ENCODE results near the gene CRMP1. TPM values are rescaled to one million over a fixed set of nuclear protein-coding genes. Genes with fewer than 3 reads are reported as not detected.

The CRMP1 gene
- total and polyA plus RNA-seq, 2 of the 8 experiments (the other 6 are each of a cell fraction or from before 2014, with no cell fraction given): 120 to 131 TPM

DNA sequence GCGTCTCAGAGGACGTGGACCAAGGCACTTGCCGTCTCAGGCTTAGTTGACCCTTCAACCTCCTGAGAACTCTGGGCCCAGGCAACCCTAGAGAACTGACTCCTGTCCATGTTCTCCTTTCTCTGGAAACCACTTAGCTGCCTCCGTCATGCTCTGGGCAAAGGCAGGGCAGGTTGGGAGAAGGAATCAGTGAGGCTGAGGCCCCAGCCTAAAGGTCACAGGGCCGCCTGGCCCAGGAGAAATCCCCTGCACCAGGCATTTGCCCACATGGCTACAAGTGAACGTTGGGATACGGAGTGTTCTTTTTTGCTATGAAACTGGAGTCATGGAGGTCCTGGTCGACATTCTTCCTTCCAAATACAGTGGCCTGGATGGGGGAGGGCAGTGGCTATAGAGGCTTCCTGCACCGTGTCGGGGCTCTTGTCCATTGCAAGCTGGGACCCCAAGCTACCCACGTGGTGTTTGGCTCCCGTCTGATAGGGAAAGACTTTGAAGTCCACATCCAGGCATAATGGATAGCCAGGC lies 76.0 kb downstream of the CRMP1 start:
- Histone ChIP-seq H2BK5ac (ENCODE audit: low read depth, low read length) (no peak overlapping the region), H3K79me1 (ENCODE audit: low read depth, low read length) (peaks cover 10% of the 10 kb centered on the region; the same call in 1 of the 2 replicates), H3K23me2 (ENCODE audit: low read depth, low read length) (peaks cover 1% of the 10 kb centered on the region; the same call in 1 of the 2 replicates), H4K5ac (ENCODE audit: insufficient read length, low read depth, low read length) (no peak overlapping the region), H3K79me2 (ENCODE audit: control insufficient read depth in 1 of 2, insufficient read depth in 2 of 2, low read length in 2 of 2) (no peaks in the 10 kb centered on the region), H3K9ac (replicated peaks in 1 of 4; ENCODE audit: extremely low read depth in 1 of 4, low read depth in 3 of 4, low read length in 3 of 4) (no peak overlapping the region), H4K20me1 (replicated peaks in 1 of 2; ENCODE audit: control insufficient read depth in 1 of 2, insufficient read depth in 2 of 2, low read length in 2 of 2) (peaks cover 2 to 14% of the 10 kb centered on the region in 2 experiments), H3K4me2 (ENCODE audit: insufficient read depth in 1 of 2, low read depth in 2 of 2, low read length in 2 of 2) (no peak overlapping the region), H3K27ac (ENCODE audit: low read depth, low read length) (no peak overlapping the region), H3K18ac (ENCODE audit: extremely low read depth, low read length) (no peak overlapping the region), H3K4me3 (ENCODE audit: extremely low read depth in 1 of 4, insufficient read depth in 2 of 4, low read depth in 3 of 4, low read length in 4 of 4) (no peak overlapping the region), H2AFZ (ENCODE audit: low read length) (no peak overlapping the region), H3K36me3 (ENCODE audit: control insufficient read depth in 2 of 4, insufficient read depth in 4 of 4, low read length in 3 of 4) (peaks cover 6 to 18% (median 14%) of the 10 kb centered on the region in 4 experiments; a peak in 7 of 8 replicates), H2BK12ac (ENCODE audit: low read depth, low read length) (no peak overlapping the region), H4K91ac (replicated peaks; ENCODE audit: insufficient read length, low read length) (no peak overlapping the region), H3K23ac (ENCODE audit: insufficient read length) (no peak overlapping the region), H2AK5ac (ENCODE audit: low read depth, low read length) (no peak overlapping the region), H3K14ac (ENCODE audit: insufficient read length) (no peak overlapping the region), H4K8ac (ENCODE audit: extremely low read depth, insufficient read depth, low read length) (no peak overlapping the region), H2BK120ac (replicated peaks; ENCODE audit: low read depth, low read length) (no peak overlapping the region), H3K4ac (replicated peaks; ENCODE audit: insufficient read length, low read depth, low read length) (no peak overlapping the region), H3K9me3 (ENCODE audit: insufficient read depth in 2 of 2, low read depth in 1 of 2, low read length in 1 of 2) (no peaks in the 10 kb centered on the region), H2BK15ac (ENCODE audit: low read length) (no peak overlapping the region), H3K4me1 (replicated peaks in 1 of 4; ENCODE audit: control insufficient read depth in 3 of 4, insufficient read depth in 4 of 4, low read length in 3 of 4) (no peaks in the 10 kb centered on the region; a peak in 1 of 7 replicates), H3K27me3 (replicated peaks in 1 of 4; ENCODE audit: control insufficient read depth in 3 of 4, extremely low read depth in 1 of 4, insufficient read depth in 3 of 4, low read length in 3 of 4) (no peaks in the 10 kb centered on the region; a peak in 1 of 7 replicates), H2BK20ac (ENCODE audit: low read length) (no peak overlapping the region), H3K56ac (replicated peaks; ENCODE audit: insufficient read length, low read depth, low read length) (no peak overlapping the region)
- ChIA-PET CTCF (ENCODE audit: partially characterized antibody) (interaction anchor here (1.3 kb wide), 1 partner anchor 13 kb away, joined by 7 read pairs; no protein-coding TSS in a partner anchor), POLR2A (ENCODE audit: partially characterized antibody) (interaction anchor here (0.6 kb wide), 1 partner anchor 269 kb away, joined by 5 read pairs; no protein-coding TSS in a partner anchor)
- DNase-seq (ENCODE audit: low read depth in 1 of 2, low spot score in 2 of 2) (no peak), FAIRE-seq (no peak)
- 90% methylated on average over 12 of the region's 12 CpGs; no CpG with 5 or more reads in 1 of the 2 experiments for WGBS, 2 experiments (ENCODE audit: extremely low coverage in 1 of 2, insufficient coverage in 1 of 2, insufficient read length in 1 of 2, insufficient replicate concordance in 2 of 2, low coverage in 1 of 2, low lambda C conversion rate in 2 of 2, missing lambda C conversion rate in 1 of 2)
- no peak for TF ChIP-seq SUZ12 (IDR thresholded peaks at IDR 0.05; ENCODE audit: low read length)
- TF ChIP-seq PHF8 (conservative IDR thresholded peaks at IDR 0.05; ENCODE audit: low read depth, low read length): no peak
- no peak for TF ChIP-seq CHD2 (IDR thresholded peaks at IDR 0.05; ENCODE audit: low read length)
- TF ChIP-seq, protein P1, sequence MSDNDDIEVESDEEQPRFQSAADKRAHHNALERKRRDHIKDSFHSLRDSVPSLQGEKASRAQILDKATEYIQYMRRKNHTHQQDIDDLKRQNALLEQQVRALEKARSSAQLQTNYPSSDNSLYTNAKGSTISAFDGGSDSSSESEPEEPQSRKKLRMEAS (IDR thresholded peaks at IDR 0.05): no peak
- TF ChIP-seq CHD1 (IDR thresholded peaks at IDR 0.05; ENCODE audit: low read depth, low read length): no peak
- no peak for TF ChIP-seq SIX5 (IDR thresholded peaks at IDR 0.05; ENCODE audit: low read depth, low read length)
- no peak for TF ChIP-seq MAFK (IDR thresholded peaks at IDR 0.05; ENCODE audit: low read depth, low read length)

Data from H1 (cell line).